ENCODE measurements around the gene IMPA2. TPM values are rescaled to one million over a fixed set of nuclear protein-coding genes. Genes with fewer than 3 reads are reported as not detected.

The IMPA2 gene
- total and polyA plus RNA-seq, 2 donors (not counting 1 experiment from before 2014, with no cell fraction given), result 3.8 to 23.0 TPM

- no peaks in the 10 kb centered on the region for H3K27me3 ChIP-seq (ENCODE audit: control insufficient read depth, insufficient read depth, low read length)
- no peak overlapping the region for H3K9ac ChIP-seq (ENCODE audit: insufficient read depth, low read length)
- no peak overlapping the region for H2AFZ ChIP-seq (ENCODE audit: low read length)
- no peak for DNase-seq (ENCODE audit: low read depth in 2 of 2)
- H3K36me3 ChIP-seq (ENCODE audit: control insufficient read depth, insufficient read depth, low read length), result no peaks in the 10 kb centered on the region
- H3K4me3 ChIP-seq (replicated peaks in 1 of 4; ENCODE audit: control extremely low read depth in 1 of 4, insufficient read depth in 1 of 4, low read depth in 3 of 4, low read length in 4 of 4), result no peak overlapping the region
- H3K4me2 ChIP-seq (ENCODE audit: extremely low read depth, insufficient read depth, low read length), result no peak overlapping the region
- no peak for TF ChIP-seq EZH2 (IDR thresholded peaks at IDR 0.05; ENCODE audit: low read length, missing control alignments)
- TF ChIP-seq CTCF (conservative IDR thresholded peaks at IDR 0.05 in 1 of 2, IDR thresholded peaks at IDR 0.05 in 1 of 2; ENCODE audit: low read depth in 1 of 2, low read length in 2 of 2), result no peak
- no peak overlapping the region for H3K27ac ChIP-seq (ENCODE audit: insufficient read depth, low read length)
- H3K79me2 ChIP-seq (ENCODE audit: control insufficient read depth, insufficient read depth, low read length), result no peaks in the 10 kb centered on the region
- H3K4me1 ChIP-seq (ENCODE audit: control insufficient read depth, extremely low read depth, insufficient read depth, low read length), result peaks cover 13% of the 10 kb centered on the region
- no peaks in the 10 kb centered on the region for H3K9me3 ChIP-seq (ENCODE audit: control insufficient read depth, insufficient read depth, low read depth, low read length)
- no peaks in the 10 kb centered on the region for H4K20me1 ChIP-seq (ENCODE audit: control insufficient read depth, extremely low read depth, insufficient read depth, low read length)
Measured at GRCh38 chr18:11951390-11951851, 29.9 kb upstream of the IMPA2 start.

DNA sequence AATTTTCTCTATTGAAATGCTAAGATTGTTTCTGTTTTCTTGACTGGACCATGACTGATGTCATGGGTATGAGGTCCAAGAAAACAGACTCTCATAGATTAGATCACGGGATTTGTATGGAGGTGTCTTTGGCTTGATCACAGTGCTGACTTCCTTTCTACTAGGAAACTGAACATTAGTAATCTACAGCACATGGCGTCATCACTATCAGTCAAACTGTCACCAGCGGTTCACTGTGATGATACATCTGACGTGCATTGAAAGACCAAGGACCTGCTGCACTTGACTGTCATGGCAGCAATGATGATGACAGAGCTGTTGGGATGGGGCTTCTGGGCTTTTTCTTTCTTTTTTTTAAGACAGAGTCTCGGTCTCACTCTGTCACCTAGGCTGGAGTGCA is 28.2 kb upstream of the IMPA2 start:
- Histone ChIP-seq H3K9me3 (ENCODE audit: control insufficient read depth, insufficient read depth, low read depth, low read length) (no peaks in the 10 kb centered on the region), H3K9ac (ENCODE audit: insufficient read depth, low read length) (no peak overlapping the region), H3K4me3 (replicated peaks in 1 of 4; ENCODE audit: control extremely low read depth in 1 of 4, insufficient read depth in 1 of 4, low read depth in 3 of 4, low read length in 4 of 4) (no peak overlapping the region), H3K79me2 (ENCODE audit: control insufficient read depth, insufficient read depth, low read length) (no peaks in the 10 kb centered on the region), H3K4me2 (ENCODE audit: extremely low read depth, insufficient read depth, low read length) (no peak overlapping the region), H3K36me3 (ENCODE audit: control insufficient read depth, insufficient read depth, low read length) (no peaks in the 10 kb centered on the region), H2AFZ (ENCODE audit: low read length) (no peak overlapping the region), H4K20me1 (ENCODE audit: control insufficient read depth, extremely low read depth, insufficient read depth, low read length) (no peaks in the 10 kb centered on the region), H3K4me1 (ENCODE audit: control insufficient read depth, extremely low read depth, insufficient read depth, low read length) (peaks cover 7% of the 10 kb centered on the region), H3K27ac (ENCODE audit: insufficient read depth, low read length) (no peak overlapping the region), H3K27me3 (ENCODE audit: control insufficient read depth, insufficient read depth, low read length) (no peaks in the 10 kb centered on the region)
- peak in 1 of 2 donors; percentile 45 for DNase-seq (ENCODE audit: low read depth in 2 of 2)
- TF ChIP-seq CTCF (conservative IDR thresholded peaks at IDR 0.05 in 1 of 2, IDR thresholded peaks at IDR 0.05 in 1 of 2; ENCODE audit: low read depth in 1 of 2, low read length in 2 of 2) (no peak), EZH2 (IDR thresholded peaks at IDR 0.05; ENCODE audit: low read length, missing control alignments) (no peak)

- no peaks in the 10 kb centered on the region for H3K36me3 ChIP-seq (ENCODE audit: control insufficient read depth, insufficient read depth, low read length)
- H3K27ac ChIP-seq (ENCODE audit: insufficient read depth, low read length), result peak overlapping the region; percentile 59
- H4K20me1 ChIP-seq (ENCODE audit: control insufficient read depth, extremely low read depth, insufficient read depth, low read length), result no peaks in the 10 kb centered on the region
- DNase-seq (ENCODE audit: low read depth in 2 of 2), result peak; percentile 91 to 95
- H3K79me2 ChIP-seq (ENCODE audit: control insufficient read depth, insufficient read depth, low read length), result no peaks in the 10 kb centered on the region
- H3K9ac ChIP-seq (ENCODE audit: insufficient read depth, low read length), result no peak overlapping the region
- no peak overlapping the region for H2AFZ ChIP-seq (ENCODE audit: low read length)
- no peaks in the 10 kb centered on the region for H3K9me3 ChIP-seq (ENCODE audit: control insufficient read depth, insufficient read depth, low read depth, low read length)
- H3K4me2 ChIP-seq (ENCODE audit: extremely low read depth, insufficient read depth, low read length), result peak overlapping the region; percentile 35
- H3K27me3 ChIP-seq (ENCODE audit: control insufficient read depth, insufficient read depth, low read length), result no peaks in the 10 kb centered on the region
- H3K4me1 ChIP-seq (ENCODE audit: control insufficient read depth, extremely low read depth, insufficient read depth, low read length), result peaks cover 4% of the 10 kb centered on the region
- no peak overlapping the region for H3K4me3 ChIP-seq (replicated peaks in 1 of 4; ENCODE audit: control extremely low read depth in 1 of 4, insufficient read depth in 1 of 4, low read depth in 3 of 4, low read length in 4 of 4)
- no peak for TF ChIP-seq CTCF (conservative IDR thresholded peaks at IDR 0.05 in 1 of 2, IDR thresholded peaks at IDR 0.05 in 1 of 2; ENCODE audit: low read depth in 1 of 2, low read length in 2 of 2)
- TF ChIP-seq EZH2 (IDR thresholded peaks at IDR 0.05; ENCODE audit: low read length, missing control alignments), result no peak
Measured at GRCh38 chr18:11955239-11956029, 25.9 kb upstream of the IMPA2 start.

Measured in fibroblast of lung (primary cell).